Neural progenitor cell (in vitro differentiated cells): ENCODE results near the gene NARF. TPM values are rescaled to one million over a fixed set of nuclear protein-coding genes. Genes with fewer than 3 reads are reported as not detected.

Experiments used
- DNase-seq: peaks from one replicate; pipeline ENCODE4 v3.0.0-alpha.2; 2016; ENCODE audit warnings: low spot score
- H2AFZ ChIP-seq: fragments of 200-600 bp; sonication (generic); replicated peaks from 2 replicates; pipeline ENCODE4 v1.6.1; 2016; ENCODE audit warnings: antibody characterized with exemption
- H3F3A ChIP-seq: fragments of 200-600 bp; sonication (generic); 2 replicates; pipeline ENCODE4 v1.6.1; 2016; ENCODE audit warnings: antibody characterized with exemption, low read depth
- H3K27ac ChIP-seq: fragments of 200-600 bp; sonication (generic); 2 replicates; pipeline ENCODE4 v1.5.1; 2016; ENCODE audit warnings: mild to moderate bottlenecking
- H3K27me3 ChIP-seq: fragments of 200-600 bp; sonication (generic); 2 replicates; pipeline ENCODE4 v1.6.1; 2016; ENCODE audit warnings: mild to moderate bottlenecking, moderate library complexity
- H3K36me3 ChIP-seq: fragments of 200-600 bp; sonication (generic); 2 replicates; pipeline ENCODE4 v1.5.1; 2016
- H3K4me1 ChIP-seq: fragments of 200-600 bp; sonication (generic); 2 replicates; pipeline ENCODE4 v1.6.1; 2016; ENCODE audit warnings: mixed run types
- H3K4me2 ChIP-seq: fragments of 200-600 bp; sonication (generic); 2 replicates; pipeline ENCODE4 v1.6.1; 2016
- H3K4me3 ChIP-seq: fragments of 200-600 bp; sonication (generic); 2 replicates; pipeline ENCODE4 v1.5.1; 2016
- H3K79me2 ChIP-seq: fragments of 200-600 bp; sonication (generic); 2 replicates; pipeline ENCODE4 v1.6.1; 2016; ENCODE audit warnings: low read depth
- H3K9ac ChIP-seq: fragments of 200-600 bp; sonication (generic); 2 replicates; pipeline ENCODE4 v1.6.1; 2016
- H3K9me3 ChIP-seq: fragments of 200-600 bp; sonication (generic); 2 replicates; pipeline ENCODE4 v1.5.1; 2016; ENCODE audit warnings: low read depth
- H4K20me1 ChIP-seq: fragments of 200-600 bp; sonication (generic); 2 replicates; pipeline ENCODE4 v1.6.1; 2016; ENCODE audit warnings: low read depth
- H3K27ac Mint-ChIP-seq: 3 replicates; pipeline ENCODE4 v1.8.0; 2021; ENCODE audit warnings: mixed read lengths
- H3K27me3 Mint-ChIP-seq: 2 replicates; pipeline ENCODE4 v1.8.0; 2022; ENCODE audit warnings: low read depth, mild to moderate bottlenecking, inconsistent platforms, moderate library complexity, mixed read lengths; ENCODE audit not compliant: insufficient read depth
- H3K36me3 Mint-ChIP-seq: 3 replicates; pipeline ENCODE4 v1.8.0; 2021; ENCODE audit warnings: mixed read lengths
- H3K4me1 Mint-ChIP-seq: 3 replicates; pipeline ENCODE4 v1.8.0; 2021; ENCODE audit warnings: mixed read lengths
- H3K4me3 Mint-ChIP-seq: 3 replicates; pipeline ENCODE4 v1.8.0; 2021; ENCODE audit warnings: mild to moderate bottlenecking, moderate library complexity, mixed read lengths
- H3K9me3 Mint-ChIP-seq: 3 replicates; pipeline ENCODE4 v1.8.0; 2020; ENCODE audit warnings: mixed read lengths
- EZH2 ChIP-seq: fragments of 200-600 bp; sonication (generic); IDR thresholded peaks from 2 replicates; pipeline ENCODE4 v1.6.1; 2017; ENCODE audit warnings: antibody characterized with exemption, mild to moderate bottlenecking, moderate library complexity
- EZH2phosphoT487 ChIP-seq: fragments of 200-600 bp; sonication (generic); IDR thresholded peaks from 2 replicates; pipeline ENCODE4 v1.6.1; 2017; ENCODE audit warnings: antibody characterized with exemption
- total RNA-seq: library from RNA; depleted of rRNA; stranded (reverse); fragments of >200 nt; gene quantifications from 2 replicates; pipeline ENCODE4 v1.2.3, GENCODE V29; 2015; ENCODE audit warnings: low replicate concordance
- TF ChIP-seq, protein P1 (sequence below): fragments of 200-600 bp; sonication (generic); IDR thresholded peaks from 2 replicates; pipeline ENCODE4 v1.5.1; 2017; ENCODE audit warnings: antibody characterized with exemption, mild to moderate bottlenecking

NARF gene
- total RNA-seq, 1 donor from 2014 or later = 166 TPM

DNA sequence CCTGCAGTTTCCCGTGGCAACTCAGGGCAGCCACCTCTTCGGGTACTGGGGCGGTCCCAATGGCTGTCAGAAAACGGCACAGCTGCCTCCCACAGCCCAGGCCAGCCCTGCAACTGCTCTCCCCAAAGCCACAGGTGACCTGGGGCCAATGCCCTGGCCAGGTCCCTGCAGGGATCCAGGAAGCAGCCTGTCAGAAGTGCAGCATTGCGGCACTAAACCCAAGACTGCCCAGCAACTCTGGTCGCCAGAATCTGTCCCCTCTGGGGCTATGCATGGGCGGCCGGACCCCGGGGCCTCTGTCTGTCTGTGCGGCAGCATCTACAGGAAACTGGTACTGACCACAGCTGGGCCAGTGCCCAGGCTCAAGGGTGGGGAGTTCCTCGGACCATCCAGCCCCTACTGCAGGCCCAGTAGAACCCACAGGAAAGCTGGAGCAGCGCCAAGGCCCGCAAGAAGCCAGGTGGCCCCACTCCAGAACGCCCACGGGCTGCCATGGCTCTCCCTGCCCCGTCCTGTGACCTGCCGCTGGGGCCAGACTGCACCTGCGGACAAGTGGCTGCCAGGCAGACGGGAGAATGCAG is 13.5 kb upstream of the NARF start:
- no peak overlapping the region for H3K4me2 ChIP-seq
- peaks cover 16% of the 10 kb centered on the region for H3K4me1 Mint-ChIP-seq

DNA sequence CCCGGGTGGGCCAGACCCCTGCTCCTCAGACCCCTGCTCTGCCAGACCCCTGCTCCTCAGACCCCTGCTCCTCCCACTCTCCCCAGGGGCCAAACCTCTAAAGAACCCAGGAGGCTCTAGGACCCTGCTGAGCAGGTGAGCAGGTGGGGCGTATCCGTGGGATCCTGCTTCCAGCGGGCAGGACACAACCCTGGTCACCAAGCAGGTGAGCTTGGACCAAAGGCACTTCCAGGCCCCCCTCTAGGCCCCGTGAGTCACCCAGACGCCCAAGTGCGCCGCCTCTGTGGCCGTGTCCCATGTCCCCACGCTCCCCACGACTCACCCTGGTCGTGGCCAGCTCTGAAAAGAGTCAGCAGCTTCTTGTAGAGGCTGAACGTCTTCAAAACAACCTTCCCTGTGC is 13.0 kb upstream of the NARF start:
- H3K36me3 Mint-ChIP-seq = peaks cover 4% of the 10 kb centered on the region
- Histone ChIP-seq H3K27me3 (no peaks in the 10 kb centered on the region), H3K9ac (no peak overlapping the region), H3K4me1 (peaks cover 7% of the 10 kb centered on the region), H3K4me2 (no peak overlapping the region), H3K9me3 (no peaks in the 10 kb centered on the region), H3F3A (peaks cover under 1% of the 10 kb centered on the region), H3K27ac (no peak overlapping the region), H2AFZ (no peak overlapping the region), H3K79me2 (peaks cover 26% of the 10 kb centered on the region), H3K36me3 (no peaks in the 10 kb centered on the region), H3K4me3 (no peak overlapping the region), H4K20me1 (peaks cover 12% of the 10 kb centered on the region)
- no peaks in the 10 kb centered on the region for H3K9me3 Mint-ChIP-seq
- no peak overlapping the region for H3K27ac Mint-ChIP-seq
- H3K4me3 Mint-ChIP-seq = no peak overlapping the region
- H3K4me1 Mint-ChIP-seq = peaks cover 13% of the 10 kb centered on the region
- no peak for DNase-seq
- no peak for TF ChIP-seq EZH2phosphoT487
- TF ChIP-seq, protein P1, sequence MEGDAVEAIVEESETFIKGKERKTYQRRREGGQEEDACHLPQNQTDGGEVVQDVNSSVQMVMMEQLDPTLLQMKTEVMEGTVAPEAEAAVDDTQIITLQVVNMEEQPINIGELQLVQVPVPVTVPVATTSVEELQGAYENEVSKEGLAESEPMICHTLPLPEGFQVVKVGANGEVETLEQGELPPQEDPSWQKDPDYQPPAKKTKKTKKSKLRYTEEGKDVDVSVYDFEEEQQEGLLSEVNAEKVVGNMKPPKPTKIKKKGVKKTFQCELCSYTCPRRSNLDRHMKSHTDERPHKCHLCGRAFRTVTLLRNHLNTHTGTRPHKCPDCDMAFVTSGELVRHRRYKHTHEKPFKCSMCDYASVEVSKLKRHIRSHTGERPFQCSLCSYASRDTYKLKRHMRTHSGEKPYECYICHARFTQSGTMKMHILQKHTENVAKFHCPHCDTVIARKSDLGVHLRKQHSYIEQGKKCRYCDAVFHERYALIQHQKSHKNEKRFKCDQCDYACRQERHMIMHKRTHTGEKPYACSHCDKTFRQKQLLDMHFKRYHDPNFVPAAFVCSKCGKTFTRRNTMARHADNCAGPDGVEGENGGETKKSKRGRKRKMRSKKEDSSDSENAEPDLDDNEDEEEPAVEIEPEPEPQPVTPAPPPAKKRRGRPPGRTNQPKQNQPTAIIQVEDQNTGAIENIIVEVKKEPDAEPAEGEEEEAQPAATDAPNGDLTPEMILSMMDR = no peak
- TF ChIP-seq EZH2 = no peak
- peaks cover 5% of the 10 kb centered on the region for H3K27me3 Mint-ChIP-seq

More for the DNA sequence above, 13.5 kb upstream of the NARF start:
- peaks cover 22% of the 10 kb centered on the region for H3K79me2 ChIP-seq
- Mint-ChIP-seq H3K4me3 (no peak overlapping the region), H3K36me3 (peaks cover 4% of the 10 kb centered on the region), H3K9me3 (no peaks in the 10 kb centered on the region), H3K27me3 (peaks cover 5% of the 10 kb centered on the region), H3K27ac (no peak overlapping the region)
- peaks cover 4% of the 10 kb centered on the region for H3F3A ChIP-seq
- peaks cover 7% of the 10 kb centered on the region for H3K4me1 ChIP-seq
- peaks cover 12% of the 10 kb centered on the region for H4K20me1 ChIP-seq
- TF ChIP-seq EZH2 = no peak
- TF ChIP-seq, protein P1 = no peak
- TF ChIP-seq EZH2phosphoT487 = no peak
- no peak overlapping the region for H3K4me3 ChIP-seq
- DNase-seq = no peak
- no peak overlapping the region for H3K9ac ChIP-seq
- no peak overlapping the region for H3K27ac ChIP-seq
- no peaks in the 10 kb centered on the region for H3K36me3 ChIP-seq
- H2AFZ ChIP-seq = no peak overlapping the region
- no peaks in the 10 kb centered on the region for H3K27me3 ChIP-seq
- H3K9me3 ChIP-seq = no peaks in the 10 kb centered on the region

DNA sequence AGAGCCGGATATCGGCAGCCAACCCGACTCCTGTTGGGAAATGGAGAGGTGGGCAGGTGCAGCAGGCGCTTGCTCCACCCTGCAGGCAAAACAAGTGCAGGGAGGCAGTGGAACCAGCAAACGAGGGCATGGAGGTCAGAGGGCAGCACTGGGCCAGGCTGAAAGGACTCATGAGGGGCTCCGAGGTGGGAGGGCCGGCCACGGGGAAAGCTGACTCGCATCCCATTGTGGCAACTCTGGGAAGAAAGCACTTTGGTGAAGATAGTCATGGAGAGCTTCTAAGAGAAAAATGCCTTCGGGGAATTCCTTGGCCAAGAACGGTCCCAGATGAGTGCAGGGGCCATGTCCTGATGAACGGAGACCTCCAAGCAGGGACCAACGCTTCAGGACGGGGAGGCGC is 12.4 kb upstream of the NARF start:
- Histone ChIP-seq H2AFZ (no peak overlapping the region), H3K27ac (no peak overlapping the region), H3K4me1 (peaks cover 7% of the 10 kb centered on the region), H4K20me1 (peaks cover 12% of the 10 kb centered on the region), H3K79me2 (peaks cover 26% of the 10 kb centered on the region), H3K4me2 (no peak overlapping the region), H3K27me3 (no peaks in the 10 kb centered on the region), H3F3A (peaks cover 3% of the 10 kb centered on the region), H3K4me3 (no peak overlapping the region), H3K9me3 (no peaks in the 10 kb centered on the region), H3K9ac (no peak overlapping the region), H3K36me3 (no peaks in the 10 kb centered on the region)
- Mint-ChIP-seq H3K9me3 (peaks cover under 1% of the 10 kb centered on the region), H3K36me3 (peaks cover 4% of the 10 kb centered on the region), H3K27ac (no peak overlapping the region), H3K27me3 (peaks cover 6% of the 10 kb centered on the region), H3K4me3 (no peak overlapping the region), H3K4me1 (peaks cover 11% of the 10 kb centered on the region)
- DNase-seq = no peak
- TF ChIP-seq, protein P1 = no peak
- no peak for TF ChIP-seq EZH2
- TF ChIP-seq EZH2phosphoT487 = no peak
